B cell (primary cell): ENCODE measurements around the gene COL4A6. TPM values are rescaled to one million over a fixed set of nuclear protein-coding genes. Genes with fewer than 3 reads are reported as not detected.

Experiments used
- ATAC-seq: fragments of 200-7000 bp; cut with Tn5 transposase; one replicate; pipeline ENCODE4 v1.10.0; 2021; ENCODE audit warnings: low read depth, mild to moderate bottlenecking, moderate number of reproducible peaks, moderate library complexity
- CTCF ChIA-PET: fragments of 350-600 bp; sonication (Branson Sonifier 250); formaldehyde crosslinking; loops from one replicate; lab custom pipeline; 2021; ENCODE audit warnings: antibody characterized with exemption, inconsistent platforms; lab: Charles Lee
- POLR2A ChIA-PET: fragments of 350-600 bp; sonication (Branson Sonifier 250); formaldehyde crosslinking; loops from one replicate; lab custom pipeline; 2021; ENCODE audit warnings: antibody characterized with exemption; lab: Charles Lee
- DNase-seq: peaks from one replicate; pipeline ENCODE4 v3.0.0; 2013
- H2AFZ ChIP-seq: 2 replicates; pipeline ENCODE4 v1.6.1; 2012; ENCODE audit warnings: mild to moderate bottlenecking, low read depth, low read length; ENCODE audit not compliant: insufficient read depth, poor library complexity, severe bottlenecking
- H3K27ac ChIP-seq, 2 donors: 1 replicate in 1 of 2; 2 replicates in 1 of 2; pipeline ENCODE4 v1.5.1; 2012 to 2013; ENCODE audit warnings: low read length in 2 of 2, mild to moderate bottlenecking in 2 of 2, moderate library complexity in 1 of 2
- H3K27me3 ChIP-seq, 4 experiments: fragments of 200-600 bp in 1 of 4; sonication (generic) in 1 of 4; replicated peaks in 1 of 4; 1 replicate in 2 of 4; 2 replicates in 2 of 4; pipeline versions ENCODE4 v1.6.1 to v1.7.0; 2013 to 2016; ENCODE audit warnings: low read length in 3 of 4, mild to moderate bottlenecking in 2 of 4, mixed read lengths in 1 of 4, moderate library complexity in 1 of 4; ENCODE audit not compliant: insufficient read depth in 4 of 4, control insufficient read depth in 3 of 4; ENCODE audit errors: control extremely low read depth in 1 of 4
- H3K36me3 ChIP-seq, 2 experiments: replicated peaks in 1 of 2; 1 replicate in 1 of 2; 2 replicates in 1 of 2; pipeline versions ENCODE4 v1.6.1 to v1.7.1; 2013; ENCODE audit warnings: low read length in 1 of 2; ENCODE audit not compliant: insufficient read depth in 2 of 2, control insufficient read depth in 1 of 2; ENCODE audit errors: control extremely low read depth in 1 of 2, extremely low read depth in 1 of 2
- H3K4me1 ChIP-seq, 2 donors: fragments of 200-600 bp in 1 of 2; sonication (generic) in 1 of 2; 1 replicate in 1 of 2; 2 replicates in 1 of 2; pipeline versions ENCODE4 v1.5.1 to v1.6.1; 2013 to 2017; ENCODE audit warnings: low read length in 2 of 2; ENCODE audit not compliant: control insufficient read depth in 2 of 2, insufficient read depth in 2 of 2
- H3K4me2 ChIP-seq: replicated peaks from 2 replicates; pipeline ENCODE3; 2012; ENCODE audit warnings: mild to moderate bottlenecking, low read depth, low read length; ENCODE audit not compliant: poor library complexity, severe bottlenecking
- H3K4me3 ChIP-seq, 5 experiments: fragments of 200-600 bp in 1 of 5; sonication (generic) in 1 of 5; 1 replicate in 3 of 5; 2 replicates in 2 of 5; pipeline versions ENCODE4 v1.5.1 to v1.7.0; 2011 to 2016; ENCODE audit warnings: low read length in 4 of 5, mild to moderate bottlenecking in 4 of 5, low read depth in 2 of 5, control low read depth in 1 of 5, moderate library complexity in 1 of 5; ENCODE audit not compliant: insufficient read depth in 1 of 5; ENCODE audit errors: control extremely low read depth in 1 of 5, extremely low read depth in 1 of 5
- H3K79me2 ChIP-seq: fragments of 200-600 bp; sonication (generic); one replicate; pipeline ENCODE4 v1.6.0; 2016; ENCODE audit warnings: low read length; ENCODE audit not compliant: control insufficient read depth, insufficient read depth
- H3K9ac ChIP-seq: fragments of 200-600 bp; sonication (generic); 2 replicates; pipeline ENCODE4 v1.6.1; 2017; ENCODE audit warnings: mild to moderate bottlenecking, low read length, moderate library complexity
- H3K9me3 ChIP-seq, 3 donors: one replicate each; pipeline versions ENCODE4 v1.6.1 to v1.7.1; 2013; ENCODE audit warnings: low read length in 2 of 3; ENCODE audit not compliant: control insufficient read depth in 2 of 3, insufficient read depth in 1 of 3; ENCODE audit errors: control extremely low read depth in 1 of 3
- H4K20me1 ChIP-seq: 2 replicates; pipeline ENCODE4 v1.6.0; 2012; ENCODE audit warnings: mild to moderate bottlenecking, low read length; ENCODE audit not compliant: insufficient read depth, control insufficient read depth, poor library complexity, severe bottlenecking
- H3K27ac Mint-ChIP-seq: one replicate; pipeline ENCODE4 v1.8.0; 2021; ENCODE audit warnings: mixed read lengths
- H3K27me3 Mint-ChIP-seq: one replicate; pipeline ENCODE4 v1.8.0; 2021; ENCODE audit warnings: mixed read lengths
- H3K4me1 Mint-ChIP-seq: one replicate; pipeline ENCODE4 v1.8.0; 2021; ENCODE audit warnings: mixed read lengths
- H3K4me3 Mint-ChIP-seq: one replicate; pipeline ENCODE4 v1.8.0; 2021; ENCODE audit warnings: mixed read lengths
- H3K9me3 Mint-ChIP-seq: one replicate; pipeline ENCODE4 v1.8.0; 2022; ENCODE audit warnings: mixed read lengths; ENCODE audit not compliant: insufficient read depth
- EZH2 ChIP-seq: IDR thresholded peaks from 2 replicates; pipeline ENCODE4 v1.6.1; 2012; ENCODE audit warnings: borderline replicate concordance, low read depth, mild to moderate bottlenecking, moderate library complexity, low read length; ENCODE audit not compliant: insufficient read depth, poor library complexity, severe bottlenecking
- WGBS: methylation state at CpG from one replicate; pipeline ENCODE4 v1.1.5; 2013; ENCODE audit warnings: missing lambda C conversion rate; ENCODE audit not compliant: insufficient coverage; 5-methylcytosine and 5-hydroxymethylcytosine counted together
- intact Hi-C: fragments of 100-400 bp; cut with micrococcal nuclease; formaldehyde crosslinking; loops from one replicate; pipeline ENCODE4 v1.10.0; 2022
- polyA plus RNA-seq: library from polyadenylated mRNA; depleted of rRNA; stranded (reverse); fragments of >200 nt; gene quantifications from 2 replicates; pipeline ENCODE4 v1.2.3, GENCODE V29; 2012
- total RNA-seq, 2 donors: library from RNA; stranded (reverse); fragments of 120-200 nt in 1 of 2; gene quantifications; 1 replicate in 1 of 2; 2 replicates in 1 of 2; pipeline versions ENCODE4 v1.2.3 to v1.2.4, GENCODE V29; 2013 to 2022
- TF ChIP-seq, protein P1 (sequence below): fragments of 200-600 bp; IDR thresholded peaks from one replicate; pipeline ENCODE4 v1.8.0; 2022; ENCODE audit warnings: antibody characterized with exemption, mild to moderate bottlenecking

Gene COL4A6
- total and polyA plus RNA-seq, 2 donors (not counting 1 experiment from before 2014, with no cell fraction given) = not detected

DNA sequence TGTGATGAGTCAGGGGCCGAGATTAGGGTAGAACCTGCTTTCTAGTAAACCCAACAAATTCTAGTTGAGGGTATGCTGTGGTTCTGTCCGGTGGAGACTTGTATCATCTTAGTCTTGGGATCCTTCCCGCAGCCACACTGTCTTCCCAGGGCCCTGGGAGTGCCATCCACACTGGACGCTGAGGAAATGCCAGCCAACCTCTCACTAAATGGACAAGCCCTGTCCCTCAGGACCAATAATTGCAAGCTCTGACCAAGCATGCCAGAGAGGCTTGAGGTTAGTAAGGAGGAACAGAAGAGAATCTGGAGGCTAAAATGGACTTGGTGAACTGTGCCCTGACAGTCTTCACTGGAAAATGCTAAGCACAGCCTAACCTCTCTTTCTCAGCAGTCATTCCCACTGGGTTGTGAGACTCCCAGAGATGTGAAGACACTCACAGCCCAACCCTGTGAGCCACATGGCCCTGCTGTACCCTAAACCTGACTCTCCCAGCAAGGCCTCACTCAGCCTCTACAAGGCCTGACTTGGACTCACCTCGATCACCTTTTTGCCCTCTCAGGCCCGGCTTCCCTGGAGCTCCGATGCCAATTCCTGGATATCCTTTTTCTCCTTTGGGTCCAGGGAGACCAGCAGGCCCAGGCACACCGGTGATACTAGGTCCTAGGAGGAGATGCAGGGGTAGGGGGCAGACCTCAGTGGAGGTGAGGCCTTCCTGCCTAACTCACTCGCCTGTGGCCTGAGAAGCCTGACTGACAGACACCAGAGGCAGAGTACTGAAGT, 269.1 kb downstream of the COL4A6 start:
- Histone ChIP-seq H3K4me3 (no peak overlapping the region), H3K4me2 (no peak overlapping the region), H3K79me2 (no peaks in the 10 kb centered on the region), H2AFZ (no peak overlapping the region), H4K20me1 (no peaks in the 10 kb centered on the region), H3K9ac (no peak overlapping the region), H3K27me3 (no peaks in the 10 kb centered on the region), H3K4me1 (no peaks in the 10 kb centered on the region), H3K9me3 (no peaks in the 10 kb centered on the region), H3K36me3 (no peaks in the 10 kb centered on the region), H3K27ac (no peak overlapping the region)
- 100% methylated on average over 3 of the region's 9 CpGs for WGBS
- ATAC-seq (no peak), DNase-seq (no peak)
- TF ChIP-seq, protein P1, sequence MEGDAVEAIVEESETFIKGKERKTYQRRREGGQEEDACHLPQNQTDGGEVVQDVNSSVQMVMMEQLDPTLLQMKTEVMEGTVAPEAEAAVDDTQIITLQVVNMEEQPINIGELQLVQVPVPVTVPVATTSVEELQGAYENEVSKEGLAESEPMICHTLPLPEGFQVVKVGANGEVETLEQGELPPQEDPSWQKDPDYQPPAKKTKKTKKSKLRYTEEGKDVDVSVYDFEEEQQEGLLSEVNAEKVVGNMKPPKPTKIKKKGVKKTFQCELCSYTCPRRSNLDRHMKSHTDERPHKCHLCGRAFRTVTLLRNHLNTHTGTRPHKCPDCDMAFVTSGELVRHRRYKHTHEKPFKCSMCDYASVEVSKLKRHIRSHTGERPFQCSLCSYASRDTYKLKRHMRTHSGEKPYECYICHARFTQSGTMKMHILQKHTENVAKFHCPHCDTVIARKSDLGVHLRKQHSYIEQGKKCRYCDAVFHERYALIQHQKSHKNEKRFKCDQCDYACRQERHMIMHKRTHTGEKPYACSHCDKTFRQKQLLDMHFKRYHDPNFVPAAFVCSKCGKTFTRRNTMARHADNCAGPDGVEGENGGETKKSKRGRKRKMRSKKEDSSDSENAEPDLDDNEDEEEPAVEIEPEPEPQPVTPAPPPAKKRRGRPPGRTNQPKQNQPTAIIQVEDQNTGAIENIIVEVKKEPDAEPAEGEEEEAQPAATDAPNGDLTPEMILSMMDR = no peak
- TF ChIP-seq EZH2 = no peak
- no peaks in the 10 kb centered on the region for H3K27me3 Mint-ChIP-seq
- no peak overlapping the region for H3K27ac Mint-ChIP-seq
- CTCF ChIA-PET = no interaction called here
- H3K4me1 Mint-ChIP-seq = no peaks in the 10 kb centered on the region
- POLR2A ChIA-PET = no interaction called here
- H3K4me3 Mint-ChIP-seq = no peak overlapping the region
- intact Hi-C loops = no loop called here
- no peaks in the 10 kb centered on the region for H3K9me3 Mint-ChIP-seq

- intact Hi-C loops = no loop called here
- Mint-ChIP-seq H3K27me3 (no peaks in the 10 kb centered on the region), H3K4me3 (no peak overlapping the region), H3K27ac (no peak overlapping the region), H3K9me3 (no peaks in the 10 kb centered on the region), H3K4me1 (no peaks in the 10 kb centered on the region)
- no peak for DNase-seq
- H3K4me2 ChIP-seq = no peak overlapping the region
- no peaks in the 10 kb centered on the region for H3K4me1 ChIP-seq
- H2AFZ ChIP-seq = no peak overlapping the region
- ChIA-PET CTCF (no interaction called here), POLR2A (no interaction called here)
- no peaks in the 10 kb centered on the region for H3K36me3 ChIP-seq
- H3K27ac ChIP-seq = no peak overlapping the region
- H3K4me3 ChIP-seq = no peak overlapping the region
- WGBS = no CpG with 5 or more reads among the region's 5 CpGs
- H3K9ac ChIP-seq = no peak overlapping the region
- peaks cover 0 to 3% (median 0%) of the 10 kb centered on the region in 3 donors for H3K9me3 ChIP-seq
- H3K27me3 ChIP-seq = no peaks in the 10 kb centered on the region
- no peak for TF ChIP-seq EZH2
- TF ChIP-seq, protein P1 = no peak
- ATAC-seq = no peak
- H3K79me2 ChIP-seq = no peaks in the 10 kb centered on the region
- H4K20me1 ChIP-seq = no peaks in the 10 kb centered on the region
Observed at GRCh38 chrX:108167211-108167872, 270.9 kb downstream of the COL4A6 start.
